H1 (cell line): Measurements from ENCODE around the gene E2F8. TPM values are rescaled to one million over a fixed set of nuclear protein-coding genes. Genes with fewer than 3 reads are reported as not detected.

Experiments used
- CTCF ChIA-PET: fragments of 300-600 bp; sonication (Branson Sonifier 250); formaldehyde crosslinking; loops from one replicate; lab custom pipeline; 2021; ENCODE audit not compliant: partially characterized antibody; lab: Charles Lee
- POLR2A ChIA-PET: fragments of 300-600 bp; sonication (Branson Sonifier 250); formaldehyde crosslinking; loops from one replicate; lab custom pipeline; 2021; ENCODE audit warnings: inconsistent platforms; ENCODE audit not compliant: partially characterized antibody; lab: Charles Lee
- DNase-seq, 2 experiments: peaks; one replicate each; pipeline versions ENCODE4 v3.0.0 to v3.0.0-alpha.2; 2010 to 2022; ENCODE audit warnings: low spot score in 2 of 2, low read depth in 1 of 2, mixed read lengths in 1 of 2
- FAIRE-seq: peaks from 2 replicates; lab custom pipeline; 2011; peaks lifted over from hg19 to GRCh38; lab: Jason Lieb, UNC
- H2AFZ ChIP-seq: 2 replicates; pipeline ENCODE4 v1.8.1; 2012; ENCODE audit warnings: low read length, inconsistent platforms
- H2AK5ac ChIP-seq: 2 replicates; pipeline ENCODE4 v1.6.1; 2013; ENCODE audit warnings: low read depth, low read length
- H2BK120ac ChIP-seq: replicated peaks from 2 replicates; pipeline ENCODE3; 2013; ENCODE audit warnings: low read depth, low read length, inconsistent platforms
- H2BK12ac ChIP-seq: 2 replicates; pipeline ENCODE4 v1.6.1; 2013; ENCODE audit warnings: low read depth, low read length
- H2BK15ac ChIP-seq: 2 replicates; pipeline ENCODE4 v1.6.1; 2013; ENCODE audit warnings: low read length
- H2BK20ac ChIP-seq: 2 replicates; pipeline ENCODE4 v1.6.1; 2013; ENCODE audit warnings: low read length
- H2BK5ac ChIP-seq: 2 replicates; pipeline ENCODE4 v1.6.1; 2013; ENCODE audit warnings: low read depth, low read length
- H3K14ac ChIP-seq: 2 replicates; pipeline ENCODE4 v1.6.1; 2013; ENCODE audit warnings: inconsistent platforms; ENCODE audit not compliant: insufficient read length
- H3K18ac ChIP-seq: 2 replicates; pipeline ENCODE4 v1.6.1; 2013; ENCODE audit warnings: low read length; ENCODE audit errors: extremely low read depth
- H3K23ac ChIP-seq: 2 replicates; pipeline ENCODE4 v1.6.1; 2013; ENCODE audit warnings: inconsistent platforms; ENCODE audit not compliant: insufficient read length
- H3K23me2 ChIP-seq: 2 replicates; pipeline ENCODE4 v1.6.1; 2013; ENCODE audit warnings: low read depth, low read length
- H3K27ac ChIP-seq: 2 replicates; pipeline ENCODE4 v1.6.1; 2011; ENCODE audit warnings: low read depth, low read length, inconsistent platforms
- H3K27me3 ChIP-seq, 4 experiments: replicated peaks in 1 of 4; 1 replicate in 1 of 4; 2 replicates in 3 of 4; pipeline versions ENCODE4 v1.6.1 to v1.8.1; 2011 to 2013; ENCODE audit warnings: low read length in 3 of 4, mild to moderate bottlenecking in 3 of 4, inconsistent platforms in 2 of 4, mixed read lengths in 2 of 4, moderate library complexity in 1 of 4; ENCODE audit not compliant: control insufficient read depth in 3 of 4, insufficient read depth in 3 of 4; ENCODE audit errors: extremely low read depth in 1 of 4
- H3K36me3 ChIP-seq, 4 experiments: 2 replicates each; pipeline versions ENCODE4 v1.6.1 to v1.8.1; 2011 to 2013; ENCODE audit warnings: mild to moderate bottlenecking in 4 of 4, low read length in 3 of 4, moderate library complexity in 2 of 4, control low read depth in 1 of 4, inconsistent platforms in 1 of 4; ENCODE audit not compliant: insufficient read depth in 4 of 4, control insufficient read depth in 2 of 4
- H3K4ac ChIP-seq: replicated peaks from 2 replicates; pipeline ENCODE3; 2013; ENCODE audit warnings: low read length, low read depth, mixed read lengths, inconsistent platforms; ENCODE audit not compliant: insufficient read length
- H3K4me1 ChIP-seq, 4 experiments: replicated peaks in 1 of 4; 1 replicate in 1 of 4; 2 replicates in 3 of 4; pipeline versions ENCODE4 v1.6.1 to v1.8.1; 2011 to 2013; ENCODE audit warnings: low read length in 3 of 4, inconsistent platforms in 2 of 4, mixed read lengths in 1 of 4; ENCODE audit not compliant: insufficient read depth in 4 of 4, control insufficient read depth in 3 of 4
- H3K4me2 ChIP-seq, 2 experiments: 2 replicates each; pipeline versions ENCODE4 v1.6.1 to v1.8.1; 2011 to 2013; ENCODE audit warnings: low read depth in 2 of 2, low read length in 2 of 2, control low read depth in 1 of 2, inconsistent platforms in 1 of 2, mild to moderate bottlenecking in 1 of 2; ENCODE audit not compliant: insufficient read depth in 1 of 2
- H3K4me3 ChIP-seq, 4 experiments: fragments of 200-600, 300-600 bp in 1 of 4; sonication (generic), shearing (Covaris generic), sonication (Bioruptor Twin) in 1 of 4; 2 replicates each; pipeline versions ENCODE4 v1.5.1 to v1.8.1; 2011 to 2016; ENCODE audit warnings: low read length in 4 of 4, low read depth in 3 of 4, control low read depth in 2 of 4, inconsistent platforms in 2 of 4, mild to moderate bottlenecking in 2 of 4, mixed read lengths in 1 of 4, moderate library complexity in 1 of 4; ENCODE audit not compliant: insufficient read depth in 2 of 4; ENCODE audit errors: extremely low read depth in 1 of 4
- H3K56ac ChIP-seq: replicated peaks from 2 replicates; pipeline ENCODE3; 2013; ENCODE audit warnings: low read depth, mild to moderate bottlenecking, mixed read lengths, low read length, inconsistent platforms; ENCODE audit not compliant: insufficient read length
- H3K79me1 ChIP-seq: 2 replicates; pipeline ENCODE4 v1.6.1; 2013; ENCODE audit warnings: low read depth, low read length, control low read depth
- H3K79me2 ChIP-seq, 2 experiments: 2 replicates each; pipeline versions ENCODE4 v1.6.1 to v1.8.1; 2012 to 2013; ENCODE audit warnings: low read length in 2 of 2, mild to moderate bottlenecking in 2 of 2, inconsistent platforms in 1 of 2; ENCODE audit not compliant: insufficient read depth in 2 of 2, control insufficient read depth in 1 of 2
- H3K9ac ChIP-seq, 4 experiments: replicated peaks in 1 of 4; 1 replicate in 1 of 4; 2 replicates in 3 of 4; pipeline versions ENCODE4 v1.6.1 to v1.8.1; 2011 to 2013; ENCODE audit warnings: low read depth in 3 of 4, low read length in 3 of 4, control low read depth in 2 of 4, mild to moderate bottlenecking in 2 of 4, moderate library complexity in 2 of 4, inconsistent platforms in 1 of 4; ENCODE audit errors: extremely low read depth in 1 of 4
- H3K9me3 ChIP-seq, 2 experiments: 2 replicates each; pipeline versions ENCODE4 v1.6.1 to v1.8.1; 2012 to 2013; ENCODE audit warnings: mild to moderate bottlenecking in 2 of 2, moderate library complexity in 2 of 2, control low read depth in 1 of 2, inconsistent platforms in 1 of 2, low read depth in 1 of 2, low read length in 1 of 2, mixed read lengths in 1 of 2; ENCODE audit not compliant: insufficient read depth in 2 of 2
- H4K20me1 ChIP-seq, 2 experiments: replicated peaks in 1 of 2; 2 replicates each; pipeline versions ENCODE3 to v1.8.1; 2011 to 2013; ENCODE audit warnings: inconsistent platforms in 2 of 2, low read length in 2 of 2, mild to moderate bottlenecking in 1 of 2; ENCODE audit not compliant: insufficient read depth in 2 of 2, control insufficient read depth in 1 of 2
- H4K5ac ChIP-seq: 2 replicates; pipeline ENCODE4 v1.6.1; 2013; ENCODE audit warnings: low read length, low read depth, mixed read lengths, inconsistent platforms; ENCODE audit not compliant: insufficient read length
- H4K8ac ChIP-seq: 2 replicates; pipeline ENCODE4 v1.8.0; 2013; ENCODE audit warnings: mild to moderate bottlenecking, moderate library complexity, low read length, inconsistent platforms; ENCODE audit not compliant: insufficient read depth; ENCODE audit errors: extremely low read depth
- H4K91ac ChIP-seq: replicated peaks from 2 replicates; pipeline ENCODE3; 2013; ENCODE audit warnings: low read length, mixed read lengths, inconsistent platforms; ENCODE audit not compliant: insufficient read length
- CTBP2 ChIP-seq: IDR thresholded peaks from 2 replicates; pipeline ENCODE4 v1.7.0; 2011; ENCODE audit warnings: borderline replicate concordance, mild to moderate bottlenecking, moderate library complexity, mixed read lengths, low read length; ENCODE audit not compliant: insufficient read depth, insufficient read length
- GTF2F1 ChIP-seq: IDR thresholded peaks from 2 replicates; pipeline ENCODE4 v1.6.1; 2012; ENCODE audit warnings: low read depth, low read length, improper control_type of control experiment, borderline replicate concordance
- SRF ChIP-seq: IDR thresholded peaks from 2 replicates; pipeline ENCODE4 v1.6.1; 2011; ENCODE audit warnings: mild to moderate bottlenecking, low read depth, low read length, moderate library complexity
- WGBS, 2 experiments: shearing (Covaris generic) in 1 of 2; methylation state at CpG; one replicate each; pipeline versions ENCODE4 v1.1.6 to v1.1.7; 2013 to 2015; ENCODE audit warnings: low lambda C conversion rate in 2 of 2, mixed read lengths in 2 of 2, inconsistent platforms in 1 of 2, low coverage in 1 of 2, missing lambda C conversion rate in 1 of 2; ENCODE audit not compliant: insufficient replicate concordance in 2 of 2, insufficient coverage in 1 of 2, insufficient read length in 1 of 2; ENCODE audit errors: extremely low coverage in 1 of 2, missing lambda C conversion rate in 1 of 2; 5-methylcytosine and 5-hydroxymethylcytosine counted together
- polyA plus RNA-seq, 7 experiments: library from polyadenylated mRNA; depleted of rRNA in 3 of 7; stranded (reverse) in 5 of 7; unstranded in 2 of 7; fragments of >200 nt in 5 of 7; fragments of 200-250 nt in 2 of 7; gene quantifications; 1 replicate in 5 of 7; 2 replicates in 1 of 7; 4 replicates in 1 of 7; pipeline versions ENCODE4 v1.2.1 to v1.2.3, GENCODE V29; 2011 to 2013; ENCODE audit warnings: missing spikeins in 2 of 7, mixed read lengths in 2 of 7
- total RNA-seq: library from RNA; stranded (reverse); fragmentation: NEBNext Ultra II Directional; extraction: Animal tissue kit (Norgen Biotek cat#: 25700); gene quantifications from 2 replicates; pipeline ENCODE4 v1.2.1, GENCODE V29; 2021

Gene E2F8
- total and polyA plus RNA-seq, 2 of the 8 experiments (the other 6 are each of a cell fraction or from before 2014, with no cell fraction given): 5.4 to 11.4 TPM

- Histone ChIP-seq H4K20me1 (no peaks in the 10 kb centered on the region), H3K79me1 (no peaks in the 10 kb centered on the region), H2BK5ac (no peak overlapping the region), H3K4me3 (no peak overlapping the region), H2AFZ (no peak overlapping the region), H4K8ac (no peak overlapping the region), H3K4ac (no peak overlapping the region), H2AK5ac (no peak overlapping the region), H4K91ac (no peak overlapping the region)
- no peak for FAIRE-seq
- no peak for TF ChIP-seq SRF
- TF ChIP-seq CTBP2: no peak
- TF ChIP-seq GTF2F1: no peak
- TF ChIP-seq, all 59 proteins: peak for 0
- Histone ChIP-seq H3K4me2 (no peak overlapping the region), H3K27me3 (no peaks in the 10 kb centered on the region), H3K23ac (no peak overlapping the region), H4K5ac (no peak overlapping the region), H3K27ac (no peak overlapping the region), H3K14ac (no peak overlapping the region), H3K56ac (no peak overlapping the region), H3K79me2 (no peaks in the 10 kb centered on the region), H2BK12ac (no peak overlapping the region), H2BK15ac (no peak overlapping the region), H2BK120ac (no peak overlapping the region), H3K23me2 (0 out of 2 replicates have a peak, but pooled peaks cover 3% of the 10 kb centered on the region), H3K9ac (no peak overlapping the region), H3K18ac (no peak overlapping the region), H3K36me3 (no peaks in the 10 kb centered on the region), H2BK20ac (no peak overlapping the region), H3K9me3 (no peaks in the 10 kb centered on the region), H3K4me1 (peaks cover 0 to 5% (median 2%) of the 10 kb centered on the region in 4 experiments; a peak in 3 of 7 replicates)
- 83% methylated on average over 3 of the region's 3 CpGs; no CpG with 5 or more reads in 1 of the 2 experiments for WGBS, 2 experiments
- POLR2A ChIA-PET: no interaction called here
- CTCF ChIA-PET: interaction anchor here (0.6 to 1.2 kb wide), 2 partner anchors 132 to 1530 kb away, joined by 3 read pairs; no protein-coding TSS in a partner anchor
- no peak for DNase-seq
Measured at GRCh38 chr11:19208959-19209546, 31.7 kb downstream of the E2F8 start.
